Aortic smooth muscle cell (primary cell): ENCODE measurements around the gene PGLYRP2. TPM values are rescaled to one million over a fixed set of nuclear protein-coding genes. Genes with fewer than 3 reads are reported as not detected.

Experiments used
- total RNA-seq: library from RNA; depleted of rRNA; stranded (reverse); fragments of >200 nt; gene quantifications from 2 replicates; pipeline ENCODE4 v1.2.3, GENCODE V29; 2014

PGLYRP2 gene
- not detected in 2 replicates for total RNA-seq

DNA sequence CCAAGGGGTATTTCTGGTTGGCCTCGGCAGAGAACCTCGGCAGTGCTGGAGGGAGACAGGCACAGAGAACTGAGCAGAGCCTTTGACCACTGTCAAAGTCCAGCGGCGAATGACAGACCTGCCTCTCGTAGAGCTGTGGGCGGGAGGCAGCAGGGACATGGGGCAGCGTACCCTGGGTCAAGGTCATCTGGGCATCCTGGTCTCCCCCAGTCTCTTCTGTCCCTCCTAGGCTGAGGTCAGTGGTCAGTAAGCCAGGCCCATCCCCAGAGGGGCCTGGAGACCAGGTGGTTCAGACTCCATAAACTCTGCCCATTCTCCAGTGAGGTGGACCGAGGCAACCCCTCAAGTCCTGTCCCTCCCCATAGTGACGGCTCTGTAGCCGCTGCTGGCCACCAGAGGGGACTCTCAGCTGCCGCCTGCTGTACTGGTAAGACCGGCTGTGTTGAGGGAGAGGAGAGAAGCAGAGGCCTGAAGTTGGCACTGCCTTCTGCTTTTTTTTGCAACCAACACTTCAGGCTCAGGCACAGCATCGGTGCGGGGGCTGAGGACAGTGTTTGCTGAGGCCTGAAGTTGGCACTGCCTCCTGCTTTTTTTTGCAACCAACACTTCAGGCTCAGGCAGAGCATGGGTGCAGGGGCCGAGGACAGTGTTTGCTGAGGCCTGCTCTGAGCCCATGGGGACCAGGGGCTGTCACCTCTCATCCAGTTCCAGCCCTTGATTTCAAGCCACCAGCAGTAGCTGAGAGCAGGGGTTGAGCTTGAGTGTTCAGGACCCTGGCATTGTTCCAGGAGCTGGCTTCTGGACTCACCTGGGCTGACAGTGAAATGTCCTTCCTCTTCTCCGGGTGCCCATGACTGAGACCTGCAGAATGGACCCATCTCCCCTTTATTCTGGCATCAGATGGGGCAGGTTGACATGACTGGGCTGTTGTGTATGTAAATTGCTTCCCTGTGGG lies at the start of gene PGLYRP2:
TSS of gene PGLYRP2 (minus strand) at position 111 of the 955 bp plus-strand sequence. CDS start 130 bp downstream, outside the sequence.

DNA sequence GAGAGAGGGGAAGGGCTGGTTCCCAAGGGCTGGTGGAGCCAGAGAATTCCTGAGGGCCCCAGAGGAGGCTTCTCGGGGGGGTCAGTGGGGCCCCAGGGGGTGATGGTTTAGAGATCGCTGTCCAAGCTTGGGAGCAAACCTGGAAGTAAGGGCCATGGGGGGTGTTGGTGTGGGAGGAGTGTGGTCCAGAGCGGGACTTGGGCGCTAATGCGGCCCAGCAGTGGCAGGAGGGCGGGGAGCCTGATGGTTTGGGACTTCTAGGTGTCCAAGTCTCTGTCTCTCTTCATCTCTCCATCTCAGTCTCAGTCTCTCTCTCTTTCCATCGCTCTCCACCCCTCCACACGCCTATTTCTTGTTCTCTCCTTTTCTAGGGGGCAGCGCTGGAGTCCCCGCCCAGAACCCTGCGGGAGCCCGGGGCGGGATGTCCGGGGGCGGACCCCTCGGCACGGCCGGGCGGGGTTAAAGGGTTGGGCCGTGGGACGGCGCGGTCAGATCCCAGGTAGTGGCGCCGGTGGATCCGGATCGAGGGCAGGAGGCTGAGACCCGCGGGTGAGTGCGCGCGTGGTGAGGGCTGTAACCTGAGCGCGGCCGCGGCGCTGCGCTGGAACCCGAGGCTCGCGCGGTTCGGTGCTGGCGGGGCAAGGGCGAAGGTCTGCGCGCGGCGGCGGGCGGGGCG lies 28.9 kb upstream of the PGLYRP2 start, which contains the start of gene CYP4F22:
TSS of gene CYP4F22 (plus strand) at position 491 of the 676 bp plus-strand sequence. CDS start 16,812 bp downstream, outside the sequence.

DNA sequence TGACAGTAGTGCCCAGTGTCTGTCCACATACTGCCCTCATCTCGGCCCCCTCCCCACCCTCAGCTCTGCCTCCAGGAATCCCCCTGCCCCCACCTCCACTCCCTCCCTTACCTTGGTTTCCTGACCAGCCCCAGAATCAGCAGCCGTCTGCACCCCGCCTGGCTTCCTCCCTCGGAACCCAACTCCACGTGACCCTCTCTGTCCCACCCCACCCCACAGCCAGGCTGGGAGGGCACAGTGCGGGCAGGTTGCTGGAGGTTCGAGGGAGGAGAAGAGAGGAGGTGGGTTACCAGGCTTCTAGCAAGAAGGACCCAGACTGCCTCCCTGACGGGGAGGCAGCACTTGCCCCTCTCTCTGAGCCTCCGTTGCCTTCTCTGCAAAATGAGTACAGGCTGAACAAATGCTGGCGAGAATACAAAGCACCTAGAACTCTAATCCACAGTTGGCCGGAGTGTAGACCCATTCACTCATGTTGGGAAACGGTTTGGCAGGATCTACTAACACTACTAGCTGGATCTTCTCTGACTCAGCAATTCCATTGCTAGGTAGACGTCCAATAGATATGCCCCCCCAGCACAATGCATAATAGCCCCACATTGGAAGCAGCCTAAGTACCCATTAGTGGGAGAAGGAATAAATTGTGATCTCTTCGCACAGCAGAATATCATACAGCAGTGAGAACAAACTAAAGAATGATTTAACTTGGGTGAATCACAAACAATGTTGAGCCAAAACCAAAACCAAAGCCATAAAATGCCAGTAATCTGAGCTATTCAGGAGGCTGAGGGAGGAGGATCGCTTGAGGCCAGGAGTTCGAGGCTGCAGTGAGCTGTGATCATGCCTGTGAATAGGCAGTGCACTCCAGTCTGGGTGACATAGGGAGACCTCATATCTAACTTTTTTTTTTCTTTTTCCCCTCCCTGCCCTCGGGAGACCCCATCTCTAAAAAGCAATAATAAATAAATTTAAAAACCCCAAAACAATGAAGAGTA lies 14.6 kb downstream of the PGLYRP2 start, which contains the start of gene RASAL3:
TSS of gene RASAL3 (minus strand) at position 151 of the 992 bp plus-strand sequence. CDS start 186 bp downstream, outside the sequence.

DNA sequence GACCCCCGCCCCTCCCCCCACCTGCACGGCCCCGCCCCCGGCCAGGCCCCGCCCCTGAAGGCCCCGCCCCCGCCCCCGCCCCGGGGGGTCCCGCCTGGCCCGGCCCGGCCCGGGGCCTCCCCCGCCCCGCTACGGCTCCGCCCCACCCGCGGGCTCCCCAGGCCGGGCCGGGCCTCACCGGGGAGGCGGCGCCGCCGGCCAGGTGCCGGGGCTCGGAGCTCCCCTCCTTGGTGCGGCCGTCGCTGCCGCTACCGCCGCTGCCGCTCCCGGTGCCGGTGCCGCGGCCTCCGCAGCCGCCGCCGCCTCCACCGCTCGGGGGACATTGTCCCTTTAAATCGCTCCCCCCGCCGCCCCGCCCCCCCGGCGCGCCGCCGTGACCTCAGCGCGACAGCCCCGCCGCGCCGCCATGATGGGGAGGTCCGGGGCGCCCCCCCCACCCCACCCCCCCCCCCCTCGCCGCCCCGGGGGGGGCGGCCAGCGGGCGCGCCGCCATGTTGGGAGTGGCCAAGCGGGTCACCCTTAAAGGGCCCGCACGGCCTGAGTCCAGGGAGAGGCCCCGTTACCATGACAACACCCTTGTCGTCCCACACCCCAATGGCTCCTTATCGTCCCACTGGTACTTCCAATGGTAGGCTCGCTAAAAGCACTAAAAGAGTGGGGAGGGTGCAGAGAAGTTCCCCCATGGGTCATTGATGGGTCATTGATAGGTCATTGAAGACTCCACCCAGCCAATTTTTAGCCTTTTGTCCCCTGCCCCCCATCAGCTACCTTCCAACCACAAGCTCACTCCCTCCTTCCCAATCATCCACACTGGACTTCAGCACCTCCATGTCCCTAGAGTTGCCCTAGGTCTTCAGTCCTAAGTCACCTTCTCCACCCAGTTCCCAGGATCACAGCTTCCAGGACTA lies 29.4 kb downstream of the PGLYRP2 start, which contains the start of gene WIZ:
TSS of gene WIZ (minus strand) at position 337 of the 908 bp plus-strand sequence. CDS start 1,649 bp downstream, outside the sequence.

Other genes with a start within 250 kb of the PGLYRP2 start
- 0.06 and 0.13 TPM in 2 replicates for gene EPHX3, start 247.1 kb downstream of the PGLYRP2 start, total RNA-seq
- 10.7 and 15.9 TPM in 2 replicates for gene BRD4, start 147.0 kb downstream of the PGLYRP2 start, total RNA-seq
- gene AKAP8, start 99.7 kb downstream of the PGLYRP2 start, total RNA-seq: 13.6 and 17.8 TPM in 2 replicates
- gene AKAP8L, start 60.5 kb downstream of the PGLYRP2 start, total RNA-seq: 62.9 and 74.2 TPM in 2 replicates
- gene WIZ, start 29.5 kb downstream of the PGLYRP2 start, total RNA-seq: 5.8 and 8.0 TPM in 2 replicates
- 0.06 and 0.13 TPM in 2 replicates for gene RASAL3, start 15.0 kb downstream of the PGLYRP2 start, total RNA-seq
- not detected in 2 replicates for gene CYP4F22, start 29.0 kb upstream of the PGLYRP2 start, total RNA-seq
- gene CYP4F8, start 135.7 kb upstream of the PGLYRP2 start, total RNA-seq: not detected in 2 replicates
- not detected in 2 replicates for gene CYP4F3, start 161.4 kb upstream of the PGLYRP2 start, total RNA-seq
- not detected in 2 replicates for gene CYP4F12, start 193.6 kb upstream of the PGLYRP2 start, total RNA-seq
- gene OR10H2, start 248.5 kb upstream of the PGLYRP2 start, total RNA-seq: not detected in 2 replicates